NCI-H524 (cell line): ENCODE results near the gene TMEM106C.
A peak's percentile ranks its signal among the peaks of the same experiment; 100 is the strongest.
"Not testable (repeated sequence)": the region's sequence is repeated elsewhere in the genome, so short reads cannot be mapped to it uniquely, and the experiment has no call there.

ENCODE experiments used
- DNase-seq, 2 experiments: peaks; one replicate each; lab custom pipeline; 2025; lab: John Stamatoyannopoulos, UW

The TMEM106C gene

GRCh38 chr12:47949441-47950341 lies 13.7 kb upstream of the TMEM106C start:
- DNase-seq: peak; percentile 7 to 56

- DNase-seq: no peak
Observed at GRCh38 chr12:47950856-47951468, 12.4 kb upstream of the TMEM106C start.

- DNase-seq: no peak
Observed at GRCh38 chr12:47954058-47954457, 9.3 kb upstream of the TMEM106C start.

DNA sequence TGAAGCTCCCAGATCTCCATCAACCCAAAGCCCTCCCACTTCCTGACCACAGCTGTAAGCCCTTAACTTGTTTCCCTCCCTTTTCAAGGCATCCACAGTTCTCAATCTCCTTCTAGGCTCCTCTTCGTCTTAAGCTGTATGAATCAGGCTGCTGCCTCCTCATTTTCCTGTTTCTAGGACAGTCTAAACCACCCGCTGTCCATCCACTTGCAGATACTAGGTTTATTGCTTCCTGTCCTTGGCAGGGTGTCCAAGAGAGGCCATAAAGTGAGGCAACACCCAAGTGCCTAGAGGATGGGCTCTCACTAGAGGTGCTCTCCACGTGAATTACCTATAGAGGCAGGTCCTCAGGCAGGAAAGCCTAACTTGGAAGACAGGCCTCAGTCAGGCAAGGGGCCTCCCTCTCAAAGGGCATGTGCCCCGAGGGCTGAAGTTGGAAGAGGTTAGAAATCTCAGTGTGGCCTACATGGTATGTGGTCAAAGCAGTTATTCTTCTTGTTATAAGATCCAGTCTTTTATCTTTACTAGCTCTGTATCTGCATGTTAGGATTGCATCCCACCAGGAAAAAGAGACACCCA lies 8.8 kb upstream of the TMEM106C start:
- no peak for DNase-seq

GRCh38 chr12:47955059-47955458 lies 8.3 kb upstream of the TMEM106C start:
- no peak for DNase-seq

DNA sequence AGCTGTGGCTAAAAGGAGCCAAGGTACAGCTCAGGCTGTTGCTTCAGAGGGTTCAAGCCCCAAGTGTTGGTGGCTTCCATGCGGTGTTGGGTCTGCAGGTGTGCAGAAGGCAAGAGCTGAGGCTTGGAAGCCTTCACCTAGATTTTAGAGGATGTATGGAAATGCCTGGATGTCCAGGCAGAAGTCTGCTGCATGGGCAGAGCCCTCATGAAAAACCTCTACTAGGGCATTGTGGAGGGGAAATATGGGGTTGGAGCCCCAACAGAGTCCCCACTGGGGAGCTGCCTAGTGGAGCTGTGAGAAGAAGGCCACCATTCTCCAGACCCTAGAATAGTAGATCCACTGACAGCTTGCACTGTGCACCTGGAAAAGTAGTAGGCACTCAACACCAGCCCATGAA lies 5.7 kb upstream of the TMEM106C start:
- not testable (repeated sequence) for DNase-seq

- DNase-seq: no peak
Observed at GRCh38 chr12:47962198-47962597, 1.2 kb upstream of the TMEM106C start.

GRCh38 chr12:47964106-47964728 lies 821 bp downstream of the TMEM106C start:
- peak in 1 of 2 experiments; percentile 6 for DNase-seq

DNA sequence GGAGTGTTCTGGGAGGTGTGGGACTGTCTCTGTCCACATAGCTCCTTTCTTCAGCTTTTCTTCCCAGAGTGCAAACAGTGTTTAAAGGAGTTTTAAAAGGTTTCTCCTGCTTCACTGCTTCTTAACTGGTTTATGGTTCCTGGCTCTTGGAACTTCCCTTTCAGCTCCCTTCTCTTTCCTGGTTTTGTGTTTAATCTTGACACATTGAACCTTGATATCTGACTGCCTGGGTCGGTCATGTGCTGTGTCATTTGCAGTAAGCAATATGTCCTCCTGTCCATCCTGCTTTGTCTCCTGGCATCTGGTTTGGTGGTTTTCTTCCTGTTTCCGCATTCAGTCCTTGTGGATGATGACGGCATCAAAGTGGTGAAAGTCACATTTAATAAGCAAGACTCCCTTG lies 2.2 kb downstream of the TMEM106C start:
- DNase-seq: no peak

DNA sequence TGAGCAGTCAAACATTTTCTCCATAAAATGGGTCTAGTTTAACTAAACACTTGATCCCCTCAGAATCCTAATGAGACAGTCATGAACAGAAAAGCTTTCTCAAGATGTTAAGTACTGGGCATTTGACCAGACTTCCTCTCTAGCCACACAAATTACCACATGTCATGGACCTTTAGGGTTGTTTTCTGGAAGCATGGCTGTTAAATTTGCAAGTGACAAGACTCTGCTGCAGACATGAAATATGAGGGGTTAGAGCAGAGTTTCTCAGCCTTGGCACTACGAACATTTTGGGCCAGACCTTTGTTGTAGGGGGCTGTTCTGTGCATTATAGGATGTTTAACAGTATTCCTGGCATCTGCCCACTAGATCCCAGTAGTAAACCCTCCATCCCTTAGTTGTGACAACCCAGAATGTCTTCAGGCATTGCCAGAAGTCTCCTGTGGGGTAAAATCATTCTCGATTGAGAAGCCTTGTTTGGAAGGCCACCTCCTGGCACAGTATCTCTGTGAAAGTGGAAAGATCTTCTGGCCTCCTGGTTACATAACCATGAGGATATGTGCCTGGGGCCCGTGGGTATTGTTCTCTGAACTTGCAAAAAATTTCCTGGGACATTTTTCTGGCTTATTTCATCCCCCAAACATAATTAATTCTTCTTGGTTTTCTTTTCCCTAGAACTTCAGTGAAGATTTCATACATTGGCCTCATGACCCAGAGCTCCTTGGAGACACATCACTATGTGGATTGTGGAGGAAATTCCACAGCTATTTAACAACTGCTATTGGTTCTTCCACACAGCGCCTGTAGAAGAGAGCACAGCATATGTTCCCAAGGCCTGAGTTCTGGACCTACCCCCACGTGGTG lies 4.3 kb downstream of the TMEM106C start:
- DNase-seq: no peak

DNA sequence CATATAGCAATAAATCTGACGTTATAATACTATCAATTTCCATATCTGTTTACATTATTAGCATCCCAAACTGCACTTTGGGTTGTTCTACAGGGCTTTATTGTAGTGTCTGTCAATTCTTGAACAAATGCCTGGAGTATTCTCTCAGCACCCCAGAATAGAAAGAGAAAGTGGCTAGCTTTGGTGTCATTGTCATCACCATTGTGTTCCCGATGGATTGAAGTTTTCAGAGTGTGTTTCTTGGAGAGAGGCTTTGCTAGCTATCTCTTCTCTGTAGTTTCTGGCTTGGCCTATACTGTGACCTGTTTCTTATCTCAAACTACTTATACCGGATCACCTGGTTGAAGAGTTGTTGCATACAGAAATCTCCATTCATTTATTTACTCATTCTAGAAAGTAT lies 6.4 kb downstream of the TMEM106C start:
- DNase-seq: no peak

DNA sequence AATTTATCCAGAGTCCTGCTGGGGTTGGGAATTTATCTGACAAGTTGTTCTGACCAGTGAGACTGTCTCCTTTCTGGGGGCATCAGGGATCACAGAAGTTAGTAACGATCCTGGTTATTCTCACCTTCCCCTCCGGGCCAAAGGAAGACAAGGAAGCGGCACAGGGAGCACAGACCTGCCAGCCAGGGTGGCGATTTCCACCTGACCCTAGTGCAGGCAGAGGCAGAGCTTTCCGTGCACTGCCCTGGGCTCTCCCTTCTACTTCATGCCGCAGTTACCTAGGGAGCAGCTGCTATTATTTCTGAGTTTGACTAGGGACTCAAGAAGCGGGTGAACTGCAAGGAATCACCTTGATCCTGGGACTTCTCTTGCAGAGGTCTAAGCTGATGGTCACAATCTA lies 7.4 kb downstream of the TMEM106C start:
- no peak for DNase-seq

- DNase-seq: no peak
Observed at GRCh38 chr12:47972895-47973294, 9.5 kb downstream of the TMEM106C start.

GRCh38 chr12:47973870-47974269 lies 10.5 kb downstream of the TMEM106C start:
- no peak for DNase-seq

DNA sequence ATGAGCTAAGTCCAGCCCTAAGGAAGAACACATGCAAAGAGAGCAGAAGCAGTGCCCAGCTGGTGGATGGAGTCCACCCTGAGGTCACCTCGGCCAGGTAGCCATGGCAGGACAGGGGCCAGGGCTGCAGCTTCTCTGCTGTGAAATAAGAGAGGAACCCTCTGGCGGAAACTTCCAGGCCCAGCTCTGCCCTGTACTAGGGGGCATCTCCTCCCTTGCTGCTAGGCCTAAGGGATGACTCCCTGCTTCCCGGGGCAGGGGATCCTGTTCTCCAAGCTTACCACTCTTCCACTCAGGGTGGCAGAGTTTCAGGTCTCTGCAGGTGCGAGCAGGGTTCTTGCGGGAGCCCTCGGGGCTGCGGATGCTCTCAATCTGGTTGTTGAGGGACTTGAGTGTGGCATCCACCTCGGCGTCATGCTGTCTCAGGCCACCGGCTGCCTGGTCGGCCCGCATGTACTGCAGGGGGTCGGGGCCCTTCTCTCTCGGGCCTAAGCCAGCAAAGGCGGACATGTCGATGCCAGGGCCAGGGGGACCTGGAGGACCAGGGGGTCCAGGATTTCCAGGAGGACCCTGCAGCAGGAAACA lies 11.7 kb downstream of the TMEM106C start:
- DNase-seq: no peak

DNA sequence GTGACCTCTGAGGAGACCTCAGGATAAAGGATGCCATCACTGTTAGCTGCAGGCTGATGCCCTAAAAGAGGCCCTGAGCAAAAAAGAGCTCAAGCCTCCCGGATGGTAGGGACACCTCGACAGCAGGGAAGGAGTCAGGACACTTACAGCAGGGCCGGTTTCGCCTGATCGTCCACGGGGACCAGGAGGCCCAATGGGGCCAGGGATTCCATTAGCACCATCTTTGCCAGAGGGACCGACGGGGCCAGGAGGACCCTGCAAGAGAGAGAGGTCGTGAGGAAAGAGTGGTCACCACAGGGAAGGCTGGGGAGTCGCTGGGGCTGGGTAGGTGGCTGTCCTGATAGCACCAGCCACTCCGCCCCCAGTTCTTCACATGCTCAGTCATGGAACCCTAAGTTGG lies 12.4 kb downstream of the TMEM106C start:
- DNase-seq: no peak

GRCh38 chr12:47977046-47977771 lies 13.8 kb downstream of the TMEM106C start:
- no peak for DNase-seq

- DNase-seq: no peak
Observed at GRCh38 chr12:47977772-47978597, 14.6 kb downstream of the TMEM106C start.

DNA sequence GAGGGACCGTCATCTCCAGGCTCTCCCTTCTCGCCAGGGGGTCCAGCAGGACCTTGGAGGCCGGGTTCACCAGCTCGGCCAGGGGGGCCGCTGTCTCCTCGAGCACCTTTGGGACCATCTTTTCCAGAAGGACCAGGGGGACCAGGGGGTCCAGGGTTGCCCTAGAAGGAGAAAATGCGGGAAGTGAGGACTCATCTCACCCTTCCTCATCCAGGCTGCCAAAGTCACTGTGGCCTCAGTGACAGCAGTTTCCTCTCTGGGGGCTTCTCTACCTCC lies 15.1 kb downstream of the TMEM106C start:
- no peak for DNase-seq

DNA sequence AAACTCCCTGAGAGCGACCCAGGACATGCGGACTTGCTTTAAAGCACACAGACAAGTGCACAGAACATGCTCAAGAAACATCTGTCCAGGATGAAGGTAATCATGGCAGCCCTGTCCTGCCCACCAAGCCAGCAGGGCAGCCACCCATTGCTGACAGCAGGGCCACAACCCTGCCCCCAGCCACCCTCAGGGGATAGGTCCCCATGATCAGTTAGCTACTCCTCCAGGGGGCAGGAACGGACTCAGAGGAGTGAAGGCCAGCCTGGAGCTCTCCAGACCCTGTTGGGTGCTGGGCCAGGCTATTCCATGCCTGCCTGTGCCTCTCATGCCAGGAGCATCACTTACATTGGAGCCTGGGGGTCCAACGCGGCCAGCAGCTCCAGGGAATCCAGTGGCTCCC lies 15.8 kb downstream of the TMEM106C start:
- DNase-seq: no peak
